ENCODE results near the gene SLC5A10.

Gene SLC5A10

DNA sequence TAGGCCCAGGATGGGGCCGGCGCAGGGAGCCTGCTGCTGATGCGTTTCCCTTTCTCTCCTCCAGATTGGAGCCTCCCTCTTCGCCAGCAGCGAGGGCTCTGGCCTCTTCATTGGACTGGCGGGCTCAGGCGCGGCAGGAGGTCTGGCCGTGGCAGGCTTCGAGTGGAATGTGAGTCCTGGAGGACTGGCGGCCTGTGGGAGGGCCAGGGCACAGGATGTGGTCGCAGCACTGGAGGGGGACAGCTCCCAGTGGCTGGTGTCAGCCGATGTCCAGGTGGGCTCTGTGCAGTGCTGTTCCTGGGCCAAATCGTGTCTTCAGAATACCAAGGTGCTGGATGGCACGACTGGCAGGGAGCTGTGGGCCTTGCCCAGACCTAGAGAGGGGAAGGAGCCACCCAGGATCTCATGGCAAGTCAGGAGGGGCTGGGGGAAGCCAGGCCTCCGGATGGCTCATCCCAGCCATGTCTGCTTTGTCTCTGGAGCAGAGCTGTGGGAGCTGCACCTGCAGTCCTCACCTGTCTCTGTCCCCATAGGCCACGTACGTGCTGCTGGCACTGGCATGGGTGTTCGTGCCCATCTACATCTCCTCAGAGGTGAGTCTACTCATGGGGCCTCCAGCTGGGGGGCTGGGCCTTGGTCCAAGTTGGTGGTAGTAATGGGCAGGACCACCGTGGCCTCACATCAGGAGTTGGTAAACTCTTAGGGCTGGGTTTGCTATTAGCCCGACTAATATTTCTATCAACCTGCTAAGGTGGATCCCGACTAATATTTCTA lies 7.3 kb downstream of the SLC5A10 start:
- H3K4me3 ChIP-seq (ENCODE audit: low read depth, low read length): no peak overlapping the region
- TF ChIP-seq, protein P1, sequence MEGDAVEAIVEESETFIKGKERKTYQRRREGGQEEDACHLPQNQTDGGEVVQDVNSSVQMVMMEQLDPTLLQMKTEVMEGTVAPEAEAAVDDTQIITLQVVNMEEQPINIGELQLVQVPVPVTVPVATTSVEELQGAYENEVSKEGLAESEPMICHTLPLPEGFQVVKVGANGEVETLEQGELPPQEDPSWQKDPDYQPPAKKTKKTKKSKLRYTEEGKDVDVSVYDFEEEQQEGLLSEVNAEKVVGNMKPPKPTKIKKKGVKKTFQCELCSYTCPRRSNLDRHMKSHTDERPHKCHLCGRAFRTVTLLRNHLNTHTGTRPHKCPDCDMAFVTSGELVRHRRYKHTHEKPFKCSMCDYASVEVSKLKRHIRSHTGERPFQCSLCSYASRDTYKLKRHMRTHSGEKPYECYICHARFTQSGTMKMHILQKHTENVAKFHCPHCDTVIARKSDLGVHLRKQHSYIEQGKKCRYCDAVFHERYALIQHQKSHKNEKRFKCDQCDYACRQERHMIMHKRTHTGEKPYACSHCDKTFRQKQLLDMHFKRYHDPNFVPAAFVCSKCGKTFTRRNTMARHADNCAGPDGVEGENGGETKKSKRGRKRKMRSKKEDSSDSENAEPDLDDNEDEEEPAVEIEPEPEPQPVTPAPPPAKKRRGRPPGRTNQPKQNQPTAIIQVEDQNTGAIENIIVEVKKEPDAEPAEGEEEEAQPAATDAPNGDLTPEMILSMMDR (IDR thresholded peaks at IDR 0.05; ENCODE audit: borderline replicate concordance, insufficient read depth, low read depth, low read length): no peak

DNA sequence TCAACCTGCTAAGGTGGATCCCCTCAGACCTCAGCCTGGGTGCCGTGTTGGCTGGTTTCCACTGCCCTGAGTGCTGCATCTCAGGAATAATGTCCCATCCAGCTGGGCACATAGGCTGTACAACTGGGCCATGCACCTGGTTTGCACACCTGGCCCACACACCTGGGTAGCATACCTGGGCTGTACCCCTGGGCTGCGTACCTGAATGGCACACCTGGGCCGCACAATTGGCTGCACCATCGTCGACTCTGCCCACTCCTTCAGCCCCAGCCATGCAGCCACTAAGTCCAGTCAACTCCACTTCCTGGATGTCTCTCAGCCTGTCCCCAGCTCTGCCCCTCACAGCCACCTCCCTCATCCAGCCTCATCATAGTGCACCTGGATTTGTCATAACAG lies 7.9 kb downstream of the SLC5A10 start:
- H3K4me3 ChIP-seq (ENCODE audit: low read depth, low read length): no peak overlapping the region
- TF ChIP-seq, protein P1 (IDR thresholded peaks at IDR 0.05; ENCODE audit: borderline replicate concordance, insufficient read depth, low read depth, low read length): no peak

DNA sequence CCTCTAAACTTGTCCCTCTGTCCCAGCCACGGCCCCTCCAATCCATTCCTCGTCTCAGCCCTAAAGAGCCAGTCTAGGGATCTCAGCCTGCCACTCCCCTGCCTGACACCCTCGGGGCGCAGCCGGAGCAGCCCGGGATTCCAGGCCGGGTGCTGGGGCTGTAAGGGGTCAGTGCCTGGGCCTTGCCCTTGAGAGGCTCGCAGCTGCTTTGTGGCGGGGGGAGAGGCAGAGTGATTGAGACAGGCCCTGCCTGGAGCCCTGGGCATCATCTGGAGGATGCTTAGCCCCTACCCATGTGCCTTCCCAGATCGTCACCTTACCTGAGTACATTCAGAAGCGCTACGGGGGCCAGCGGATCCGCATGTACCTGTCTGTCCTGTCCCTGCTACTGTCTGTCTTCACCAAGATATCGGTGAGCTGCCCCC lies 8.3 kb downstream of the SLC5A10 start:
- H3K4me3 ChIP-seq (ENCODE audit: low read depth, low read length): no peak overlapping the region
- TF ChIP-seq, protein P1 (IDR thresholded peaks at IDR 0.05; ENCODE audit: borderline replicate concordance, insufficient read depth, low read depth, low read length): no peak

DNA sequence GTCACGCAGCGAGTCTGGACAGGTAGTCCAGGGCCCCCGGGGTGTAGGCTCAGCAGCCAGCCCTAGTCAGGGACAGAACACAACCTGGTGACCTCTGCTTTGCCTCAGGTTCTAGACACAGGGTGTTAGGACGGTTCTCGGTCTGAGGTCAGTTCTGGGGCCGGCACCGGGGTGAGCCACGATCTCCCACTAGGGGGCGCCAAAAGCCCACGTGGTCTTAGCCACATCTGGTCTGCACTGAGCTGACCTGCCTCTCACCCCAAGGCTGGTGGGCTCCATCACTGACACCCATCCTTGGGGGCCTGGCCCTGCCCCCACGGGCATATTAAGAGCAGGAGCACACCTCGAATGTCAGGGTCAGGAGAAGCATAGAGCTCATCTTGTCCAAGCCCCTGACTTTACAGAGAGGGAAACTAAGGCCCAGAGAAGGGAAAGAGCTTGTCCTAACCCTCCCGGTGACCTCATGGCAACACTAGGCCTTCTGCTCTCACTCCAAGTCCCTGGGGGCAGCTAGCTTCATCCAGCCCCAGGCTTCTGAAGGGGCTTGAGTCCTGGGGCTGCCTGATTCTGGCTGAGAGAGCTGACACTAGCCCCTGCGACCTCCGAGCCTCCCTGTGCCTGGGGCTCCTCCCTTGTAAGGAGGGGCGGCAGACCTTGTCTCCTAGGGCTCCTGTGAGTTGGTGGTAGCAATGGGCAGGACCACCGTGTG lies 9.0 kb downstream of the SLC5A10 start:
- no peak overlapping the region for H3K4me3 ChIP-seq (ENCODE audit: low read depth, low read length)
- TF ChIP-seq, protein P1 (IDR thresholded peaks at IDR 0.05; ENCODE audit: borderline replicate concordance, insufficient read depth, low read depth, low read length): peak; percentile 95

DNA sequence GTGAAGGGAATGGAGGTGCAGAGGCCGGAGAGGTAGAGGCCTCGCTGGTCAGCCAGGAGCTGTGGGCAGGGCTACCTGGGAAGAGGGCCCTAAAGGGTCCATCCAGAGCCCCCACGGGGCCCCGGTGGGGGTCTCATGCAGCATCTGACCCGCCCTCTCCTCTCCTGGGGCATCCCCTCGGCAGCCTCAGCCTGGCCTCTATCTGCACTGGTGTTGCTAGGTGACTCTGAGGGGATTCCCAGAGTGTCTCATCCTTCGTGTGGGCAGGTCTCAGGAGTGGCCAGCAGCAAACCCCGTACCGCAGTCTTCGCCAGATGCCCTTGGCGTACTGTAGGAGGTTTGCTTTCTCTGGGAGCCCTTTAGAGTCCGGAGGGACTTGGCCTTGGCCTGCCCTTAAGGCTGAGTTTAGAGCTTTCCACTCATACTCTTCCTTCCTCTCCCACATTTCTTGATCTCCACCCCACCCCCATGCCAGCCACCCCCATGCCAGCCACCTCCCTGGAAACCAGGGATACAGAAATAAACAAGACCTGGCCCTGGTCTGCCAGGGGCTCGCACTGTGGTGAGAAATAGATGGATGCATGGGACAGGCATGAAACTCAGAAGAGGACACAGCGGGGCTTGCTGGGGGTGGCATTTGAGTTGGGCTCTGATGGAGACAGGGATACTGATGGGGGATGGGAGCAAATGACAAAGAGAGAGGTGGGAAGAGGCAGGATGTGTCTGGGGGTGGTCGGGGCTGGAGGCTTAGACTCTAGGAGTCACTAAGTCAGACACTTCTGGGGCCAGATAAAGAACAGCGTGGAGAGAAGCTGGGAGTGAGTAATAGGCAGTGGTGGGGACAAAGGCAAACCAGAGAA lies 9.9 kb downstream of the SLC5A10 start:
- TF ChIP-seq, protein P1 (IDR thresholded peaks at IDR 0.05; ENCODE audit: borderline replicate concordance, insufficient read depth, low read depth, low read length): no peak
- H3K4me3 ChIP-seq (ENCODE audit: low read depth, low read length): no peak overlapping the region

DNA sequence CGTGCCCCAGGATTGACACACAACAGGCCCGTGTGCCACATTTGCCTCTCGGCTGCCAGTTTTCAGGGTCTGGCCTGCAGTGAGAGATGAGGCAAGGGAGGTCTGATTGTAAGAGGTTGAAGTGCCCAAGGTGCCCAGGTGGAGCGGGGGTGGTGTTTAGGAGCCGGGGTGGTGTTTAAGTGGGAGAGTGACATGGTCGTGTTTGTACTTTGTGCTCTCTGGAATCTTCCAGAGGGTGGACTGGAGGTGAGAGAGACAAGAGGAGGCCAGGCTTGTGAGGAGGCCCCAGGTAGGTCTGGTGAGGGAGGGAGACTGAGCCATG lies 10.5 kb downstream of the SLC5A10 start:
- H3K4me3 ChIP-seq (ENCODE audit: low read depth, low read length): no peak overlapping the region
- TF ChIP-seq, protein P1 (IDR thresholded peaks at IDR 0.05; ENCODE audit: borderline replicate concordance, insufficient read depth, low read depth, low read length): no peak
